ENCODE data around the gene MMP13. TPM values are rescaled to one million over a fixed set of nuclear protein-coding genes. Genes with fewer than 3 reads are reported as not detected.

MMP13 gene
- total and polyA plus RNA-seq, 2 donors (not counting 3 experiments of a cell fraction or from before 2014, with no cell fraction given) = not detected

DNA sequence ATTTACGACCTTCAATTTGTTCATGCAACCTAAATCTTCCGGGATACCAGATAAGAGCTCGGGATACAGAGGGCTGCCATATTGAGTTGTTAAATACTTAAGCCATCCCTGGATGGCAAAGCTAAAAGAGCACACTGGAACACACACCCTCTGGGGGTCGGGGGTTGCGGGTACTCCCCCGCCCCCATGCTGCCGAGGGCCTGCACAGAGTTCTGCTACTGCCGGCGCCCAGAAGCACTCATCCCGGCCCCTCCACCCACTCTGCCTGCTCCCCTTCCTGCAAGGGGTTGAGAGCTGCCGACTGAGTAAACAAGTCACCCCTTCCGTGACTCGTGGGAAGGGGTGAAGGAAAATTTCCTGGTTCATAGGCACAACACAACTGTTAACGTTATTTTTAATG lies 9.3 kb upstream of the MMP13 start:
- Histone ChIP-seq H3K27ac (ENCODE audit: insufficient read depth, low read depth, low read length) (no peak overlapping the region), H4K20me1 (replicated peaks; ENCODE audit: control insufficient read depth, extremely low read depth, insufficient read depth, low read length) (no peaks in the 10 kb centered on the region), H3K79me2 (ENCODE audit: control insufficient read depth, insufficient read depth, low read length) (no peaks in the 10 kb centered on the region), H2AFZ (ENCODE audit: low read depth, low read length) (peak overlapping the region; percentile 49), H3K4me1 (ENCODE audit: control insufficient read depth, extremely low read depth, insufficient read depth, low read length) (no peaks in the 10 kb centered on the region), H3K9me1 (replicated peaks; ENCODE audit: control insufficient read depth, extremely low read depth, insufficient read depth, low read length) (no peaks in the 10 kb centered on the region), H3K4me2 (ENCODE audit: insufficient read depth, low read length) (no peak overlapping the region), H3K27me3 (ENCODE audit: control insufficient read depth in 2 of 2, insufficient read depth in 2 of 2, low read length in 2 of 2) (no peaks in the 10 kb centered on the region), H3K36me3 (ENCODE audit: control insufficient read depth in 2 of 2, extremely low read depth in 1 of 2, insufficient read depth in 2 of 2, low read length in 2 of 2) (no peaks in the 10 kb centered on the region), H3K9ac (replicated peaks; ENCODE audit: extremely low read depth, insufficient read depth, low read length) (no peak overlapping the region), H3K9me3 (replicated peaks; ENCODE audit: control insufficient read depth, insufficient read depth, low read length) (no peaks in the 10 kb centered on the region), H3K4me3 (replicated peaks in 1 of 3; ENCODE audit: insufficient read depth in 1 of 3, low read depth in 1 of 3, low read length in 3 of 3) (no peak overlapping the region)
- TF ChIP-seq MYC (IDR thresholded peaks at IDR 0.05; ENCODE audit: low read depth, low read length) = no peak
- TF ChIP-seq EZH2 (IDR thresholded peaks at IDR 0.05; ENCODE audit: borderline replicate concordance, low read depth, low read length, severe bottlenecking) = no peak
- TF ChIP-seq FOS (IDR thresholded peaks at IDR 0.05; ENCODE audit: borderline replicate concordance, insufficient read depth, low read length) = no peak
- TF ChIP-seq MAX (IDR thresholded peaks at IDR 0.05; ENCODE audit: insufficient read depth, insufficient read length) = no peak
- no peak for TF ChIP-seq POLR2A (IDR thresholded peaks at IDR 0.05; ENCODE audit: low read depth, low read length)
- TF ChIP-seq CTCF (IDR thresholded peaks at IDR 0.05; ENCODE audit: extremely low read depth in 1 of 2, insufficient read depth in 1 of 2, low read depth in 1 of 2, low read length in 2 of 2) = no peak
- TF ChIP-seq GATA2 (IDR thresholded peaks at IDR 0.05; ENCODE audit: insufficient read depth, insufficient read length, low read depth, low read length) = no peak
- no peak for TF ChIP-seq POLR2AphosphoS5 (IDR thresholded peaks at IDR 0.05; ENCODE audit: insufficient read depth, low read depth, low read length)
- no peak for TF ChIP-seq JUN (IDR thresholded peaks at IDR 0.05; ENCODE audit: borderline replicate concordance, insufficient read depth, insufficient read length, low read depth)
- intact Hi-C loops (cut with micrococcal nuclease) = no loop called here
- ChIA-PET CTCF (interaction anchor here (0.8 to 2.4 kb wide), 5 partner anchors 10 to 71 kb away, joined by 3 to 8 read pairs (median 3); no protein-coding TSS in a partner anchor), POLR2A (no interaction called here)
- dilution Hi-C loops (cut with MboI; ENCODE audit: extremely low pct_ligation_motif_present, low sequenced_read_pairs) = no loop called here
- FAIRE-seq (no peak), DNase-seq (ENCODE audit: low read depth, low spot score) (no peak)
- no TSS peak for BruUV-seq (replicated peaks)

All from endothelial cell of umbilical vein (primary cell).